ENCODE data around the gene LHFPL3. TPM values are rescaled to one million over a fixed set of nuclear protein-coding genes. Genes with fewer than 3 reads are reported as not detected.

Gene LHFPL3
- total and polyA plus RNA-seq, 2 of the 13 experiments (the other 11 are each of a cell fraction or from before 2014, with no cell fraction given): not detected

DNA sequence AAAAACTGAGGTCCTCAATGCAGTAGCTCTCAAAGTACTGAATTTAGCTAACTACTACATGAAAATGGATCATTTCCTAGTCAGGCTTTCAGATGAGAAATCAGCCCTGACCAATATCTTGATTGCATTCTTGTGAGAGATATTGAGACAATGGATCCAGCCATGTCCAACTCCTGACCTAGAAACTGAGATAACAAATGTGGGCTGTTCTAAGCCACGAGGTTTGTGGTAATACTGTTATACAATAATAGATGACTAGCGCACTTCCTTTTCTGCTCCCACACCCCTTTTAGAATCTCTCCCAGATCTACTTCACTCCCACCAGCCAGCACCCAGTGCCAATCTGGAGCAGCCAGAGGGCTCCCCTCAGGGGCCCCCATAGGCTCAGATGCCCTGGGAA lies 476.3 kb downstream of the LHFPL3 start (continued):
- TF ChIP-seq, protein P1, sequence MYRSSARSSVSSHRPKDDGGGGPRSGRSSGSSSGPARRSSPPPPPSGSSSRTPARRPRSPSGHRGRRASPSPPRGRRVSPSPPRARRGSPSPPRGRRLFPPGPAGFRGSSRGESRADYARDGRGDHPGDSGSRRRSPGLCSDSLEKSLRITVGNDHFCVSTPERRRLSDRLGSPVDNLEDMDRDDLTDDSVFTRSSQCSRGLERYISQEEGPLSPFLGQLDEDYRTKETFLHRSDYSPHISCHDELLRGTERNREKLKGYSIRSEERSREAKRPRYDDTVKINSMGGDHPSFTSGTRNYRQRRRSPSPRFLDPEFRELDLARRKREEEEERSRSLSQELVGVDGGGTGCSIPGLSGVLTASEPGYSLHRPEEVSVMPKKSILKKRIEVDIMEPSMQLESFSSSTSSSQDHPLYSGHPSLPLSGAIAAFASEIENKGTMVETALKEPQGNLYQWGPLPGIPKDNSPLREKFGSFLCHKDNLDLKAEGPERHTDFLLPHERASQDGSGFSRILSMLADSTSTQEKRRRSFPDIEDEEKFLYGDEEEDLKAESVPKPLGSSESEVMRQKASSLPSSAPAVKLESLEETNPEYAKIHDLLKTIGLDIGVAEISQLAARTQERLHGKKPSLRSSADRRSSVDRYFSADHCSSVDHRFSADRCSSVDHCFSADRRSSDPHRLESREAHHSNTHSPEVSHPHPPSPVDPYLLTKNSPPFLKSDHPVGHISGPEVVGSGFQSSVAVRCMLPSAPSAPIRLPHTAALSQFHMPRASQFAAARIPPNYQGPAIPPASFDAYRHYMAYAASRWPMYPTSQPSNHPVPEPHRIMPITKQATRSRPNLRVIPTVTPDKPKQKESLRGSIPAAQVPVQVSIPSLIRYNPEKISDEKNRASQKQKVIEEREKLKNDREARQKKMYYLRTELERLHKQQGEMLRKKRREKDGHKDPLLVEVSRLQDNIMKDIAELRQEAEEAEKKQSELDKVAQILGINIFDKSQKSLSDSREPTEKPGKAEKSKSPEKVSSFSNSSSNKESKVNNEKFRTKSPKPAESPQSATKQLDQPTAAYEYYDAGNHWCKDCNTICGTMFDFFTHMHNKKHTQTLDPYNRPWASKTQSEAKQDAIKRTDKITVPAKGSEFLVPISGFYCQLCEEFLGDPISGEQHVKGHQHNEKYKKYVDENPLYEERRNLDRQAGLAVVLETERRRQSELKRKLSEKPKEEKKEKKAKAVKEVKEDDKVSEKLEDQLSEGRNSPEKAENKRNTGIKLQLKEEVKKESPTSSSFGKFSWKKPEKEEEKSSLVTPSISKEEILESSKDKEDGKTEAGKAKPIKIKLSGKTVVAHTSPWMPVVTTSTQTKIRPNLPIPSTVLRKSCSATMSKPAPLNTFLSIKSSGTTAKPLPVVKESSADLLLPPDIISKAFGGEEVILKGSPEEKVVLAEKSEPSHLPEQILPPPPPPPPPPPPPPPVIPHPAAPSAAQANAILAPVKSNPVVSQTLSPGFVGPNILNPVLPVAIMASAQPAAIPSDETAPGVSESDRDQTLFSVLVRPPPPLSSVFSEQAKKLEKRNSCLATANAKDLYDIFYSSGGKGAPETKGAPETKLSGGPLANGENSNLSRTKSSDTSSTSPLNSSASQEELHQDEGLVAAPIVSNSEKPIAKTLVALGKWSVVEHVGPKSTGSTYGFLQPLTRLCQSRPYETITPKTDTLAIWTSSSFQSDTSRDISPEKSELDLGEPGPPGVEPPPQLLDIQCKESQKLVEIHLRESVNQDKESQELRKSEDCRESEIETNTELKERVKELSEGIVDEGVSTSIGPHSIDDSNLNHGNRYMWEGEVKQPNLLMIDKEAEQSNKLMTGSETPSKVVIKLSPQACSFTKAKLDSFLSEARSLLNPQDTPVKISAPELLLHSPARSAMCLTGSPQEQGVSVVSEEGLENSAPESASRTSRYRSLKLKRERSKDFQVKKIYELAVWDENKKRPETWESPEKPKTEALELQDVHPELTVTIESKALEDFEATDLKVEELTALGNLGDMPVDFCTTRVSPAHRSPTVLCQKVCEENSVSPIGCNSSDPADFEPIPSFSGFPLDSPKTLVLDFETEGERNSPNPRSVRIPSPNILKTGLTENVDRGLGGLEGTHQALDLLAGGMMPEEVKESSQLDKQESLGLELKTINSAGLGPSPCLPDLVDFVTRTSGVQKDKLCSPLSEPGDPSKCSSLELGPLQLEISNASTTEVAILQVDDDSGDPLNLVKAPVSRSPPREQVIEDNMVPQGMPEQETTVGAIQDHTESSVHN (CRISPR knock-in tag; IDR thresholded peaks at IDR 0.05): no peak
- TF ChIP-seq RBFOX2 (IDR thresholded peaks at IDR 0.05; ENCODE audit: low read depth, low read length): no peak
- no peak for TF ChIP-seq CREM (IDR thresholded peaks at IDR 0.05)
- no peak for TF ChIP-seq CREM (CRISPR knock-in tag; IDR thresholded peaks at IDR 0.05)
- no peak for TF ChIP-seq ZNF225 (CRISPR knock-in tag; IDR thresholded peaks at IDR 0.05)
- TF ChIP-seq ZFP36L2 (CRISPR knock-in tag; IDR thresholded peaks at IDR 0.05): no peak
- no peak for TF ChIP-seq ZNF709 (CRISPR knock-in tag; IDR thresholded peaks at IDR 0.05)
